Measurements from ENCODE around the gene TRIM2. TPM values are rescaled to one million over a fixed set of nuclear protein-coding genes. Genes with fewer than 3 reads are reported as not detected.

The TRIM2 gene
- total RNA-seq, 4 donors from 2014 or later, result 10.9 to 45.4 (median 29.2) TPM

GRCh38 chr4:153183146-153183545 is 21.1 kb upstream of the TRIM2 start:
- no peak for DNase-seq (ENCODE audit: low spot score in 2 of 2)
- no peak for TF ChIP-seq POLR2A (IDR thresholded peaks at IDR 0.05)
- TF ChIP-seq CTCF (IDR thresholded peaks at IDR 0.05), result no peak
- WGBS, 2 donors, result 78 to 80% methylated on average over 4 of the region's 4 CpGs
- intact Hi-C loops (cut with DNase I; ENCODE audit: low total_unique reads), result no loop called here
- no peak overlapping the region for H3K4me3 ChIP-seq (ENCODE audit: low read depth, poor library complexity, severe bottlenecking)

GRCh38 chr4:153185331-153185852 is 18.9 kb upstream of the TRIM2 start:
- no peak for TF ChIP-seq CTCF (IDR thresholded peaks at IDR 0.05)
- WGBS, 2 donors, result 70 to 87% methylated on average over 2 of the region's 2 CpGs
- no peak overlapping the region for H3K4me3 ChIP-seq (ENCODE audit: low read depth, poor library complexity, severe bottlenecking)
- no peak for DNase-seq (ENCODE audit: low spot score in 2 of 2)
- intact Hi-C loops (cut with DNase I; ENCODE audit: low total_unique reads), result no loop called here

DNA sequence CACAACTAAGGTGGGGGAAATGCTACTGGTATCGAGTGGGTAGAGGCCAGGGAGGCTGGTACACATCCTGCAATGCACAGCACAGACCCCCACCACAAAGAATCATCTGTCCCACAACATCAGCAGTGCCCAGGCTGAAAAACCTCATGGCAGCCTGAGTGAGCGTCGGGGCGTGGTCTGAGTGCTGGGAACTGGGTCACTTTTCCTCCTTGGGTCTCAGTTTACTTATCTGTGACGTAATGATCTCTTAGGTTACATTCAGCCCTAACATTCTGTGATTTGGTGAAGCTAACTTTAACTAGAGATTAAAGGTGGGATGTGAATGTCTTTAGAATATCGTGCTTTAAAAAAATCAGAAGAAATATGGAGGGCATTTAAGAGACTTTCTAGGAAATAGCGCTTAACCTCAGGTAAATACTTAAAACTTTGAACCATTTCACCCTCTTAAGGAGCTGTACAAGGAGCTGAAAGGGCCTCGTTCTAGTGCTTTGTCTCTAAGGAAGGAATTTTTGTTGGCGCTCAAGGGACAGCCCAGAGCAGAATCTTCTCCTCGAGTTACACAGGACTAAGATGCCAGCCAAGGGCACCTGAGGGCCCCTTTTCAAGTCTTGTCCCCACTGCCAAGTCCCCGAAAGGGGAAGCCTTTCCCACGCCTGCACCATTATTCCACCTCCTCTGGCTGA is 18.1 kb upstream of the TRIM2 start:
- no peak overlapping the region for H3K4me3 ChIP-seq (ENCODE audit: low read depth, poor library complexity, severe bottlenecking)
- TF ChIP-seq CTCF (IDR thresholded peaks at IDR 0.05), result no peak
- TF ChIP-seq POLR2A (IDR thresholded peaks at IDR 0.05), result no peak
- DNase-seq (ENCODE audit: low spot score in 2 of 2), result no peak
- 77 to 84% methylated on average over 12 of the region's 12 CpGs for WGBS, 2 donors
- intact Hi-C loops (cut with DNase I; ENCODE audit: low total_unique reads), result no loop called here

DNA sequence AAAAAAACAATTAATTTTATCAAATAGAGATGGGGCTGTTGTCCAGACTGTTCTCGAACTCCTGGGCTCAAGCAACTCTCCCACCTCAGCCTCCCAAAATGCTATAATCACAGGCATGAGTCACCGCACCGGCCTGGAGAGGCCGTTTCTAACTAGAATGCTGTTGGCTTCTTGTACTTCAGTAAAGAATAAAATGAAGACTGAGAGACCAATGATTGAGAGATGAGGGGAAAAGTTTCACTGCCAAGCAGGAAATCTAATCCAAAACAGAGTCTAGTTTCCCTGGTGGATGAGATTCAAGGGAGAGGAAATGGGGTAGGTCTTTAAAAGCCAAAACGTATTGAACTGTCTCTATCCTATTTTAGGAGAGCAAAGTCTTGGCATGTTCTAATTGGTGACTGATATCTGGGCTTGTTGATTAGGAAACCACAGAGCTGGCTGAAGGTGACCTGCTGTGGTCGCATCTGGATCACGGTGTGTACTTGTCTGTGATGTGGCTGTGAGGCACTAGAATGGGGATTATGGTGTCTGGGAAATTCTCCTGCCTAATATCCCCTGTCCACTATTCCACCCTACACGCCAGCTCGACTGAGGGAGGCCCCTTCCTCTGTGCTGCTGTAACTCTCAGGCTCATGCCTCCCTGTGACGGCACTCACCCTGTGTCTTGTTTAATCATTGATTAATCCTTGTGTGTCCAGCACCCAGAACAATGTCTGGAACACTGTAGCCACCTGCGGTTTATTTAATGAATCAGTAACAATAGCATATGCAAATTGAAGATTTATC is 15.0 kb upstream of the TRIM2 start:
- DNase-seq (ENCODE audit: low spot score in 2 of 2), result no peak
- intact Hi-C loops (cut with DNase I; ENCODE audit: low total_unique reads), result no loop called here
- TF ChIP-seq CTCF (IDR thresholded peaks at IDR 0.05) (no peak), POLR2A (IDR thresholded peaks at IDR 0.05) (no peak)
- 36 to 51% methylated on average over 11 of the region's 11 CpGs for WGBS, 2 donors
- H3K4me3 ChIP-seq (ENCODE audit: low read depth, poor library complexity, severe bottlenecking), result no peak overlapping the region

DNA sequence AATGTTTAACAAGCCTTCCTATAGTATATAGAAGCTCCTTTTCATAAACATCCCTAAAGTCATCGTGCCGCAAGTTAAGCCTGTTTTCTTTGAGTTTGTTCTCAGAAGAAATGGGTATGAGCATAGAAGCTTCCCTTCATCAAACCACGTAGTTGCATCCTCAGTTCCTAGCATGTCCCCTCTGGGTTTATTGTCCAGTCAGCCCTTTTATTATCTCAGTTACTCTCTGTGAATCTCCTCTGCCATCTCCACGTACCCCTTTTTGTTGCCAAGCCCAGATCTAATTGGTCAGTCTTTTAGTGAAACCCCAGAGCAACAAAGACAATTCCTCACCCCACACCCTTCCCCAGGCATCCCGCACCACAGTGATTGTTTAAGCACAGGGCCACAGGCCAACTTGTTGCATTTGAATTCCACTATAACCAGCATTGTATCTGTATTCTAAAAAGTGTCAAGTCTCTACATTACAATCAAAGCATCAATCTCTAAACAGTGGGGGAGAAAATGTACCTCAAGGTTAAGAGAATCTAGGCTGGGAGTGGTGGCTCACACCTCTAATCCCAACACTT is 12.4 kb upstream of the TRIM2 start:
- intact Hi-C loops (cut with DNase I; ENCODE audit: low total_unique reads), result no loop called here
- TF ChIP-seq POLR2A (IDR thresholded peaks at IDR 0.05) (no peak), CTCF (IDR thresholded peaks at IDR 0.05) (no peak)

More for the DNA sequence above, 12.4 kb upstream of the TRIM2 start:
- WGBS, 2 donors, result 89 to 90% methylated on average over 5 of the region's 5 CpGs
- DNase-seq (ENCODE audit: low spot score in 2 of 2), result no peak
- H3K4me3 ChIP-seq (ENCODE audit: low read depth, poor library complexity, severe bottlenecking), result no peak overlapping the region

Measured in lower leg skin (tissue), 4 donors.